Measurements from ENCODE around the gene ARHGEF28.

- TF ChIP-seq REST (IDR thresholded peaks at IDR 0.05; ENCODE audit: insufficient read depth in 1 of 2, low read depth in 2 of 2, low read length in 2 of 2), result no peak
- TF ChIP-seq POLR2AphosphoS5 (IDR thresholded peaks at IDR 0.05; ENCODE audit: low read depth, low read length), result no peak
- no peak for TF ChIP-seq TAF1 (IDR thresholded peaks at IDR 0.05; ENCODE audit: borderline replicate concordance, insufficient read depth, low read length)
Observed at GRCh38 chr5:73851471-73852181, 225.6 kb downstream of the ARHGEF28 start.
